Spleen (tissue), 7 donors: ENCODE measurements around the gene STK24.

Source experiments
- CTCF ChIP-seq, 11 experiments: fragments of 200-600 bp in 7 of 11; fragments of 450-650 bp in 4 of 11; sonication (generic) in 4 of 11; IDR thresholded peaks in 8 of 11; conservative IDR thresholded peaks in 3 of 11; 1 replicate in 7 of 11; 2 replicates in 4 of 11; pipeline versions ENCODE4 v1.4.0 to v1.8.0; 2016 to 2021; ENCODE audit warnings: antibody characterized with exemption in 11 of 11, inconsistent platforms in 4 of 11, mild to moderate bottlenecking in 1 of 11
- POLR2AphosphoS5 ChIP-seq, 3 donors: sonication (generic); formaldehyde crosslinking; IDR thresholded peaks; one replicate each; pipeline ENCODE4 v1.5.1; 2017; ENCODE audit warnings: antibody characterized with exemption in 3 of 3
- donor health status: DM: no; HTN: no; CAD: no; lungs with moderate emphysema.
- donor health status: DM: no; HTN: no; CAD: no.
- donor health status: DM: no; HTN: no; CAD: no.

- TF ChIP-seq CTCF (IDR thresholded peaks at IDR 0.05 in 8 of 11, conservative IDR thresholded peaks at IDR 0.05 in 3 of 11) (no peak), POLR2AphosphoS5 (IDR thresholded peaks at IDR 0.05) (no peak)
Observed at GRCh38 chr13:98592362-98592732, 15.4 kb upstream of the STK24 start.
